IPS-20b (cell line): ENCODE results near the gene DBR1.
A peak's percentile ranks its signal among the peaks of the same experiment; 100 is the strongest.

Experiments used
- H3K27ac ChIP-seq: one replicate; pipeline ENCODE4 v1.5.1; 2013; ENCODE audit warnings: low read length
- H3K27me3 ChIP-seq: 2 replicates; pipeline ENCODE4 v1.6.1; 2013; ENCODE audit warnings: mild to moderate bottlenecking, low read length, inconsistent platforms; ENCODE audit not compliant: insufficient read depth
- H3K36me3 ChIP-seq: 2 replicates; pipeline ENCODE4 v1.6.1; 2013; ENCODE audit warnings: low read depth, mild to moderate bottlenecking, inconsistent platforms, low read length, moderate library complexity; ENCODE audit not compliant: insufficient read depth
- H3K4me1 ChIP-seq: 2 replicates; pipeline ENCODE4 v1.6.1; 2013; ENCODE audit warnings: mild to moderate bottlenecking, control low read depth, inconsistent platforms, low read length, moderate library complexity; ENCODE audit not compliant: insufficient read depth
- H3K4me3 ChIP-seq: 2 replicates; pipeline ENCODE4 v1.5.1; 2013; ENCODE audit warnings: mild to moderate bottlenecking, low read length, inconsistent platforms
- H3K9ac ChIP-seq: 2 replicates; pipeline ENCODE4 v1.6.1; 2013; ENCODE audit warnings: low read depth, mild to moderate bottlenecking, inconsistent platforms, low read length, moderate library complexity
- H3K9me3 ChIP-seq: 2 replicates; pipeline ENCODE4 v1.6.1; 2013; ENCODE audit warnings: mild to moderate bottlenecking, low read depth, low read length, inconsistent platforms; ENCODE audit not compliant: insufficient read depth

The DBR1 gene

GRCh38 chr3:138114988-138115971 is 59.4 kb downstream of the DBR1 start, which contains the start of gene DZIP1L:
Gene DZIP1L (minus strand): TSS chr3:138115608. CDS start chr3:138103971, 11,637 bp downstream.
- peak within 1 kb of the TSS; percentile 69 for H3K27ac ChIP-seq
- H3K4me1 ChIP-seq = peaks cover 23% of the 10 kb centered on the region; the same call in 1 of the 2 replicates
- H3K27me3 ChIP-seq = 0 out of 2 replicates have a peak, but pooled peaks cover 3% of the 10 kb centered on the region
- peaks cover 11% of the 10 kb centered on the region; the same call in 1 of the 2 replicates for H3K36me3 ChIP-seq
- H3K4me3 ChIP-seq = peak within 1 kb of the TSS; percentile 93
- H3K9me3 ChIP-seq = no peaks in the 10 kb centered on the region
- peak within 1 kb of the TSS; percentile 82 for H3K9ac ChIP-seq

GRCh38 chr3:138114431-138114918 is 60.2 kb downstream of the DBR1 start:
- Histone ChIP-seq H3K9ac (peak overlapping the region; percentile 82; the same call in 1 of the 2 replicates), H3K9me3 (no peaks in the 10 kb centered on the region), H3K27ac (peak overlapping the region; percentile 69), H3K4me3 (peak overlapping the region; percentile 93), H3K4me1 (peaks cover 23% of the 10 kb centered on the region; the same call in 1 of the 2 replicates), H3K36me3 (peaks cover 11% of the 10 kb centered on the region; the same call in 1 of the 2 replicates), H3K27me3 (0 out of 2 replicates have a peak, but pooled peaks cover 3% of the 10 kb centered on the region)

- Histone ChIP-seq H3K4me3 (no peak overlapping the region), H3K4me1 (peaks cover 20% of the 10 kb centered on the region; the same call in 1 of the 2 replicates), H3K36me3 (peaks cover 11% of the 10 kb centered on the region; the same call in 1 of the 2 replicates), H3K9ac (no peak overlapping the region), H3K27me3 (0 out of 2 replicates have a peak, but pooled peaks cover 3% of the 10 kb centered on the region), H3K9me3 (no peaks in the 10 kb centered on the region), H3K27ac (no peak overlapping the region)
Observed at GRCh38 chr3:138113326-138113725, 61.4 kb downstream of the DBR1 start.

GRCh38 chr3:138112362-138112761 is 62.4 kb downstream of the DBR1 start:
- Histone ChIP-seq H3K4me3 (no peak overlapping the region), H3K27me3 (0 out of 2 replicates have a peak, but pooled peaks cover 3% of the 10 kb centered on the region), H3K9ac (no peak overlapping the region), H3K9me3 (no peaks in the 10 kb centered on the region), H3K27ac (no peak overlapping the region), H3K4me1 (peaks cover 20% of the 10 kb centered on the region; the same call in 1 of the 2 replicates), H3K36me3 (peaks cover 11% of the 10 kb centered on the region; the same call in 1 of the 2 replicates)
